Endothelial cell (in vitro differentiated cells): ENCODE results near the gene TSHZ2. TPM values are rescaled to one million over a fixed set of nuclear protein-coding genes. Genes with fewer than 3 reads are reported as not detected.

Source experiments
- DNase-seq: peaks from one replicate; pipeline ENCODE4 v3.0.0; 2021; ENCODE audit warnings: low spot score
- H3K27ac Mint-ChIP-seq: one replicate; pipeline ENCODE4 v1.8.0; 2021; ENCODE audit warnings: mixed read lengths, inconsistent platforms; ENCODE audit not compliant: unreplicated experiment
- H3K27me3 Mint-ChIP-seq: one replicate; pipeline ENCODE4 v1.8.0; 2021; ENCODE audit warnings: mild to moderate bottlenecking, moderate library complexity, mixed read lengths, inconsistent platforms; ENCODE audit not compliant: unreplicated experiment
- H3K36me3 Mint-ChIP-seq: one replicate; pipeline ENCODE4 v1.8.0; 2021; ENCODE audit warnings: mild to moderate bottlenecking, low read depth, mixed read lengths, inconsistent platforms; ENCODE audit not compliant: unreplicated experiment
- H3K4me1 Mint-ChIP-seq: one replicate; pipeline ENCODE4 v1.8.0; 2021; ENCODE audit warnings: mild to moderate bottlenecking, mixed read lengths, inconsistent platforms; ENCODE audit not compliant: unreplicated experiment
- H3K4me3 Mint-ChIP-seq: one replicate; pipeline ENCODE4 v1.8.0; 2021; ENCODE audit warnings: mild to moderate bottlenecking, mixed read lengths, inconsistent platforms; ENCODE audit not compliant: unreplicated experiment
- H3K9me3 Mint-ChIP-seq: one replicate; pipeline ENCODE4 v1.8.0; 2021; ENCODE audit warnings: mixed read lengths, inconsistent platforms; ENCODE audit not compliant: unreplicated experiment
- CTCF ChIP-seq: fragments of 200-600 bp; sonication (generic); IDR thresholded peaks from one replicate; pipeline ENCODE4 v1.5.0; 2021; ENCODE audit warnings: antibody characterized with exemption; ENCODE audit not compliant: unreplicated experiment
- total RNA-seq: library from RNA; stranded (reverse); fragmentation: NEBNext Ultra II Directional; extraction: Animal tissue kit (Norgen Biotek cat#: 25700); gene quantifications from one replicate; pipeline ENCODE4 v1.2.1, GENCODE V29; 2021; ENCODE audit not compliant: unreplicated experiment

TSHZ2 gene
- total RNA-seq, 1 donor from 2014 or later: 2.3 TPM

GRCh38 chr20:53220482-53221307, 248.5 kb downstream of the TSHZ2 start:
- Mint-ChIP-seq H3K36me3 (no peaks in the 10 kb centered on the region), H3K4me3 (no peak overlapping the region), H3K27me3 (no peaks in the 10 kb centered on the region), H3K4me1 (no peaks in the 10 kb centered on the region), H3K9me3 (no peaks in the 10 kb centered on the region), H3K27ac (no peak overlapping the region)
- TF ChIP-seq CTCF: no peak
- DNase-seq: no peak

- Mint-ChIP-seq H3K9me3 (no peaks in the 10 kb centered on the region), H3K27ac (no peak overlapping the region), H3K4me1 (no peaks in the 10 kb centered on the region), H3K27me3 (no peaks in the 10 kb centered on the region), H3K4me3 (no peak overlapping the region), H3K36me3 (no peaks in the 10 kb centered on the region)
- DNase-seq: no peak
- TF ChIP-seq CTCF: no peak
Observed at GRCh38 chr20:53221731-53222130, 249.6 kb downstream of the TSHZ2 start.

- Mint-ChIP-seq H3K4me1 (no peaks in the 10 kb centered on the region), H3K36me3 (no peaks in the 10 kb centered on the region), H3K4me3 (no peak overlapping the region), H3K9me3 (no peaks in the 10 kb centered on the region), H3K27me3 (no peaks in the 10 kb centered on the region), H3K27ac (no peak overlapping the region)
- no peak for DNase-seq
- no peak for TF ChIP-seq CTCF
Observed at GRCh38 chr20:53222416-53222815, 250.3 kb downstream of the TSHZ2 start.

- Mint-ChIP-seq H3K27me3 (no peaks in the 10 kb centered on the region), H3K9me3 (no peaks in the 10 kb centered on the region)
Observed at GRCh38 chr20:53222932-53223331, 250.8 kb downstream of the TSHZ2 start.

More at GRCh38 chr20:53222932-53223331, 250.8 kb downstream of the TSHZ2 start:
- Mint-ChIP-seq H3K4me1 (no peaks in the 10 kb centered on the region), H3K36me3 (no peaks in the 10 kb centered on the region), H3K4me3 (no peak overlapping the region), H3K27ac (no peak overlapping the region)
- DNase-seq: no peak
- TF ChIP-seq CTCF: no peak
